OCI-LY3 (cell line): ENCODE results near the gene RUFY1.
A peak's percentile ranks its signal among the peaks of the same experiment; 100 is the strongest.
"Not testable (repeated sequence)": the region's sequence is repeated elsewhere in the genome, so short reads cannot be mapped to it uniquely, and the experiment has no call there.

Experiments
- H2AFZ ChIP-seq: fragments of 200-600, 300-600 bp; shearing (Covaris generic); 2 replicates; pipeline ENCODE4 v1.6.0; 2014; ENCODE audit warnings: antibody characterized with exemption, low read depth, low read length
- H3K27ac ChIP-seq: fragments of 200-600, 300-600 bp; sonication (generic); 2 replicates; pipeline ENCODE4 v1.5.1; 2014; ENCODE audit warnings: mild to moderate bottlenecking, low read length, moderate library complexity, mixed read lengths
- H3K27me3 ChIP-seq: fragments of 200-600, 300-600 bp; sonication (generic); 2 replicates; pipeline ENCODE4 v1.6.1; 2014; ENCODE audit warnings: low read depth, low read length, mixed read lengths
- H3K36me3 ChIP-seq: fragments of 200-600, 300-600 bp; sonication (generic); replicated peaks from 2 replicates; pipeline ENCODE3; 2014; ENCODE audit warnings: low read depth, low read length, mixed read lengths
- H3K4me1 ChIP-seq: fragments of 300-600, 200-600 bp; sonication (generic); 2 replicates; pipeline ENCODE4 v1.6.1; 2014; ENCODE audit warnings: low read length, mixed read lengths
- H3K4me2 ChIP-seq: fragments of 200-600, 300-600 bp; sonication (generic); 2 replicates; pipeline ENCODE4 v1.6.1; 2014; ENCODE audit warnings: low read length, mixed read lengths
- H3K4me3 ChIP-seq: fragments of 300-600, 200-600 bp; sonication (generic); 2 replicates; pipeline ENCODE4 v1.5.1; 2014; ENCODE audit warnings: antibody characterized with exemption, mild to moderate bottlenecking, low read length, moderate library complexity
- H3K79me2 ChIP-seq: fragments of 300-600, 200-600 bp; shearing (Covaris generic); 2 replicates; pipeline ENCODE4 v1.6.1; 2014; ENCODE audit warnings: mild to moderate bottlenecking, low read length, mixed read lengths
- H3K9ac ChIP-seq: fragments of 300-600, 200-600 bp; shearing (Covaris generic); 2 replicates; pipeline ENCODE4 v1.6.0; 2014; ENCODE audit warnings: mild to moderate bottlenecking, low read length, moderate library complexity
- H3K9me3 ChIP-seq: fragments of 200-600, 300-600 bp; shearing (Covaris generic); 2 replicates; pipeline ENCODE4 v1.6.1; 2014; ENCODE audit warnings: low read length, mixed read lengths; ENCODE audit not compliant: insufficient read depth
- H4K20me1 ChIP-seq: fragments of 200-600, 300-600 bp; sonication (generic); 2 replicates; pipeline ENCODE4 v1.6.1; 2016; ENCODE audit warnings: low read length, mixed read lengths; ENCODE audit not compliant: insufficient read depth

The RUFY1 gene

GRCh38 chr5:179657302-179658178 is 107.2 kb downstream of the RUFY1 start:
- Histone ChIP-seq H3K4me3 (peak overlapping the region; percentile 61; the same call in 1 of the 2 replicates), H3K9ac (peak overlapping the region; percentile 43; the same call in 1 of the 2 replicates), H3K4me2 (peak overlapping the region; percentile 44)
- not testable (repeated sequence) for H3K36me3 ChIP-seq, H3K79me2 ChIP-seq, H4K20me1 ChIP-seq, H3K9me3 ChIP-seq, H3K27me3 ChIP-seq, H2AFZ ChIP-seq, H3K27ac ChIP-seq, H3K4me1 ChIP-seq

GRCh38 chr5:179658179-179658856 is 108.0 kb downstream of the RUFY1 start:
- Histone ChIP-seq H3K4me3 (peak overlapping the region; percentile 76), H3K9ac (peak overlapping the region; percentile 22; the same call in 1 of the 2 replicates), H2AFZ (peak overlapping the region; percentile 74; the same call in 1 of the 2 replicates), H3K4me2 (peak overlapping the region; percentile 76)
- not testable (repeated sequence) for H3K27me3 ChIP-seq, H3K79me2 ChIP-seq, H3K27ac ChIP-seq, H3K4me1 ChIP-seq, H3K9me3 ChIP-seq, H3K36me3 ChIP-seq, H4K20me1 ChIP-seq
